A673 (cell line): ENCODE measurements around the gene STARD3NL. TPM values are rescaled to one million over a fixed set of nuclear protein-coding genes. Genes with fewer than 3 reads are reported as not detected.

Source experiments
- BruUV-seq: library from RNA; stranded (reverse); fragments of 400-500 nt; replicated peaks from 2 replicates; lab custom pipeline; 2021; lab: Mats Ljungman, UMichigan
- CTCF ChIA-PET: fragments of 300-600 bp; sonication (Branson Sonifier 250); formaldehyde crosslinking; loops from one replicate; lab custom pipeline; 2022; ENCODE audit warnings: antibody characterized with exemption; lab: Charles Lee
- POLR2A ChIA-PET: fragments of 300-600 bp; sonication (Branson Sonifier 250); formaldehyde crosslinking; loops from one replicate; lab custom pipeline; 2022; ENCODE audit warnings: antibody characterized with exemption; ENCODE audit not compliant: low non-redundant PET; lab: Charles Lee
- DNase-seq: peaks from one replicate; pipeline ENCODE4 v3.0.0-alpha.2; 2015; ENCODE audit warnings: low spot score
- H3K27ac ChIP-seq: fragments of 200-600 bp; sonication (generic); 2 replicates; pipeline ENCODE4 v1.5.1; 2016; ENCODE audit warnings: mixed run types, low read depth, mild to moderate bottlenecking, mixed read lengths, antibody characterized with exemption, low read length; ENCODE audit not compliant: poor library complexity, severe bottlenecking
- H3K27me3 ChIP-seq: fragments of 200-600 bp; sonication (generic); replicated peaks from 2 replicates; pipeline ENCODE4 v1.6.1; 2017; ENCODE audit warnings: mixed run types, low read depth, mild to moderate bottlenecking, mixed read lengths, antibody characterized with exemption, low read length; ENCODE audit not compliant: insufficient read depth, poor library complexity
- H3K36me3 ChIP-seq: fragments of 200-600 bp; sonication (generic); 2 replicates; pipeline ENCODE4 v1.6.1; 2016; ENCODE audit warnings: mixed run types, mild to moderate bottlenecking, mixed read lengths, antibody characterized with exemption, low read length; ENCODE audit not compliant: insufficient read depth, poor library complexity, severe bottlenecking
- H3K4me1 ChIP-seq: fragments of 200-600 bp; sonication (generic); 2 replicates; pipeline ENCODE4 v1.6.1; 2017; ENCODE audit warnings: mixed run types, mild to moderate bottlenecking, mixed read lengths, antibody characterized with exemption, low read length; ENCODE audit not compliant: insufficient read depth, poor library complexity, severe bottlenecking
- H3K4me3 ChIP-seq: fragments of 200-600 bp; sonication (generic); 2 replicates; pipeline ENCODE4 v1.5.1; 2016; ENCODE audit warnings: low read depth, mixed run types, mild to moderate bottlenecking, mixed read lengths, low read length; ENCODE audit not compliant: poor library complexity, severe bottlenecking
- H3K9me3 ChIP-seq: fragments of 200-600 bp; sonication (generic); 2 replicates; pipeline ENCODE4 v1.6.1; 2016; ENCODE audit warnings: mixed run types, low read depth, mild to moderate bottlenecking, mixed read lengths, antibody characterized with exemption, low read length; ENCODE audit not compliant: poor library complexity, severe bottlenecking
- EZH2 ChIP-seq: fragments of 200-600 bp; sonication (generic); IDR thresholded peaks from 2 replicates; pipeline ENCODE4 v1.6.1; 2017; ENCODE audit warnings: borderline replicate concordance, low read depth, mild to moderate bottlenecking, mixed read lengths, antibody characterized with exemption, low read length; ENCODE audit not compliant: poor library complexity, severe bottlenecking
- intact Hi-C: fragments of 100-400 bp; cut with micrococcal nuclease; formaldehyde crosslinking; loops from one replicate; pipeline ENCODE4 v1.10.0; 2022; ENCODE audit not compliant: unreplicated experiment
- total RNA-seq: library from RNA; stranded (reverse); gene quantifications from 2 replicates; pipeline ENCODE4 v1.2.3, GENCODE V29; 2021
- TF ChIP-seq, protein P1 (sequence below): fragments of 300-800, 200-600 bp; sonication (generic); conservative IDR thresholded peaks from 2 replicates; pipeline ENCODE4 v1.5.1; 2017; ENCODE audit warnings: low read depth, mild to moderate bottlenecking, antibody characterized with exemption, low read length, moderate library complexity, mixed read lengths

Gene STARD3NL
- total RNA-seq, 1 experiment from 2014 or later = 34.8 TPM

DNA sequence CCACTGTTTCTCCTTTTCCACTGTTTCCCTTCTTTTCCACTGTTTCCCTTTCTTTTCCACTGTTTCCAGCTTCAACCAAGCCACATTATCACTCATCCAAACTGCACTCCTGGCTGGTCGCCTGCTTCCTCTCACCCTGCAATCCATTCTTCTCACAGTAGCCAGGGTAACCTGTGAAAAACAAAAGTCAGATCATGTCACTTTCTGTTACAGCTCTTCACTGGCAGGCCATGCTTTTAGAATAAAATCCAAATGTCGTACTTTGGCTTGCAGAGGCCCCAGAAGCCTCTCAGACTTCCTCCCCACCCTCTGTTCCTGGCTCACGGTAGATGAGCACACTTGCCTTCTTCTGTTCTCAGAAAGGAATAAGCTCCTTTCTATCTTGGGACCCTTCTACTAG is 33.9 kb downstream of the STARD3NL start:
- CTCF ChIA-PET = no interaction called here
- no TSS peak for BruUV-seq
- H3K9me3 ChIP-seq = no peaks in the 10 kb centered on the region
- no peak for DNase-seq
- no peak overlapping the region for H3K4me3 ChIP-seq
- no peak overlapping the region for H3K27ac ChIP-seq
- POLR2A ChIA-PET = no interaction called here
- H3K27me3 ChIP-seq = no peaks in the 10 kb centered on the region
- peaks cover 24% of the 10 kb centered on the region for H3K4me1 ChIP-seq
- intact Hi-C loops = no loop called here
- TF ChIP-seq, protein P1, sequence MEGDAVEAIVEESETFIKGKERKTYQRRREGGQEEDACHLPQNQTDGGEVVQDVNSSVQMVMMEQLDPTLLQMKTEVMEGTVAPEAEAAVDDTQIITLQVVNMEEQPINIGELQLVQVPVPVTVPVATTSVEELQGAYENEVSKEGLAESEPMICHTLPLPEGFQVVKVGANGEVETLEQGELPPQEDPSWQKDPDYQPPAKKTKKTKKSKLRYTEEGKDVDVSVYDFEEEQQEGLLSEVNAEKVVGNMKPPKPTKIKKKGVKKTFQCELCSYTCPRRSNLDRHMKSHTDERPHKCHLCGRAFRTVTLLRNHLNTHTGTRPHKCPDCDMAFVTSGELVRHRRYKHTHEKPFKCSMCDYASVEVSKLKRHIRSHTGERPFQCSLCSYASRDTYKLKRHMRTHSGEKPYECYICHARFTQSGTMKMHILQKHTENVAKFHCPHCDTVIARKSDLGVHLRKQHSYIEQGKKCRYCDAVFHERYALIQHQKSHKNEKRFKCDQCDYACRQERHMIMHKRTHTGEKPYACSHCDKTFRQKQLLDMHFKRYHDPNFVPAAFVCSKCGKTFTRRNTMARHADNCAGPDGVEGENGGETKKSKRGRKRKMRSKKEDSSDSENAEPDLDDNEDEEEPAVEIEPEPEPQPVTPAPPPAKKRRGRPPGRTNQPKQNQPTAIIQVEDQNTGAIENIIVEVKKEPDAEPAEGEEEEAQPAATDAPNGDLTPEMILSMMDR = no peak
- TF ChIP-seq EZH2 = no peak
- no peaks in the 10 kb centered on the region for H3K36me3 ChIP-seq

DNA sequence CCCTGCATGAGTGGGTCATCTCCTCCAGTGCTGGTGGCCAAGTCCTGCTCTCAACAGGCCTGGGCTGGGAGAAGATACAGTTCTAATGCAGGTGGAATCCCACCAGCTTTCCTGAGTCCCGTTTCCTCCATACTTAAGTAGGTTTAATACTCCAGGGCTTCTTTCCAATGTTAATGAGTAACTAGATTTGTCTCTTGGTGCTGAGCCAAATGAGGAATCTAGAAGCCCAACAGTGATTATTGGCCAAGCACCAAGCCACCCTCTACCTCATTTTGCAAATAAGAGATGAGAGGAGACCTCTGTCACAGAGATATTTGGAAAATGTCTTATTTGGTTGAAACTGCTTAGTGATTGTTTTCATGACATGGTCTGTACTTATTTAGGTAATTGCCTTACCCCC is 37.1 kb downstream of the STARD3NL start:
- Histone ChIP-seq H3K4me3 (no peak overlapping the region), H3K4me1 (peaks cover 24% of the 10 kb centered on the region), H3K36me3 (peaks cover 3% of the 10 kb centered on the region), H3K27ac (no peak overlapping the region), H3K9me3 (no peaks in the 10 kb centered on the region), H3K27me3 (no peaks in the 10 kb centered on the region)
- peak; percentile 22 for DNase-seq
- no peak for TF ChIP-seq EZH2
- TF ChIP-seq, protein P1 = no peak
- intact Hi-C loops = loop anchor here (2.0 to 5.0 kb wide), 4 partner anchors 104 to 313 kb away; partner anchors contain the start of gene EPDR1
- BruUV-seq = no TSS peak
- POLR2A ChIA-PET = interaction anchor here (0.6 kb wide), 1 partner anchor 314 kb away, joined by 7 read pairs; no protein-coding TSS in a partner anchor
- CTCF ChIA-PET = interaction anchor here (0.6 to 2.4 kb wide), 15 partner anchors 13 to 314 kb away, joined by 3 to 50 read pairs (median 4); partner anchors contain the start of gene SFRP4

DNA sequence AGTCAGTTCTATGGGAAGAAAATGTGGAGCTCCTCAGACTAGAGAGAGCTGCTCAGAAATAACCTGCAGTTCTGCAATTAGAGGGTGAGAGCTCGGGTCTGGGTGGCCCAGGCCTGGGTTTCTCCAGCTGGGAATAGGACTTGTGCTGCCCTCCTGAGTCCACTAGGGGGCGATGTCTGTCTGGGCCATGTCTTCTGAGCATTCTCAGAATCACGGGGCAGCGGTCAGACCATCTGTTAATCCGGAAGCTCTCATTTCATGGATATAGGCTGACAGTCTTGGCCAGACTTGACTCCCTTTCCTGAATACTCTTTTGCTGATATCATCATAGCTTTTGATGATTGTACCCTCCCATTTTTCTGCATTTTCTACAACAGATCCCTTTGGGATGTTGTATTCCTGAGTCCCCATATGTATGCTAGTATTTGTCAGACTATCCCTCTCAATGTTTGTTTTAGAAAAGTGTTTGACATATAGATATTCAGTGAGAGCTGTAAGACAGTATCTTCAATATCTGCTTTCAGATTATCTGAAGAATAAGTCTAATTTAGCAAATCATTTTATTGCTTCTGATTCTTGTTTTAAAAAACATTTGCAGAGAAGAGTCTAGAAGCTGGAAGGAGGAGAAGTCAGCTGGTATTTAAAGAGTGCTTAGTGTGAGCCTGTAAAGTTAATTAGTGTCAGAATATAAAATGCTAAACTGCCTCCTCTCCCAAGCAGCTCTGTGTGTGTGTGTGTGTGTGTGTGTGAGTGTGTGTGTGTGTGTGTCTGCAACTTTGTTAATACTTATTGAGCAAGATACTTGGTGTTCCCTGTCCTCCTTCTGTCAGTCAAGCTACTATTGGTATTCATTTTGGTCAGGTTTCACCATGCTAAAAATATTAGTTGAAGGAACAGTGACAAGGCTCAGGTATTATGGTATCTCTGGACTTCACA is 38.0 kb downstream of the STARD3NL start:
- Histone ChIP-seq H3K27me3 (no peaks in the 10 kb centered on the region), H3K27ac (no peak overlapping the region), H3K9me3 (no peaks in the 10 kb centered on the region), H3K4me3 (no peak overlapping the region), H3K4me1 (peaks cover 24% of the 10 kb centered on the region), H3K36me3 (peaks cover 6% of the 10 kb centered on the region)
- ChIA-PET CTCF (interaction anchor here (0.6 to 2.4 kb wide), 19 partner anchors 11 to 315 kb away, joined by 3 to 50 read pairs (median 4); partner anchors contain the start of gene SFRP4), POLR2A (interaction anchor here (0.6 kb wide), 1 partner anchor 315 kb away, joined by 7 read pairs; no protein-coding TSS in a partner anchor)
- peak; percentile 92 for DNase-seq
- BruUV-seq = no TSS peak
- no peak for TF ChIP-seq EZH2
- TF ChIP-seq, protein P1 = peak; percentile 97
- intact Hi-C loops = loop anchor here (2.0 to 5.0 kb wide), 4 partner anchors 103 to 314 kb away; partner anchors contain the start of gene EPDR1
